ENCODE data around the gene NARS2. TPM values are rescaled to one million over a fixed set of nuclear protein-coding genes. Genes with fewer than 3 reads are reported as not detected.

Gene NARS2
- total and polyA plus RNA-seq, 9 of the 15 experiments (the other 6 are each of a cell fraction or from before 2014, with no cell fraction given) = 26.8 to 48.0 (median 34.2) TPM

DNA sequence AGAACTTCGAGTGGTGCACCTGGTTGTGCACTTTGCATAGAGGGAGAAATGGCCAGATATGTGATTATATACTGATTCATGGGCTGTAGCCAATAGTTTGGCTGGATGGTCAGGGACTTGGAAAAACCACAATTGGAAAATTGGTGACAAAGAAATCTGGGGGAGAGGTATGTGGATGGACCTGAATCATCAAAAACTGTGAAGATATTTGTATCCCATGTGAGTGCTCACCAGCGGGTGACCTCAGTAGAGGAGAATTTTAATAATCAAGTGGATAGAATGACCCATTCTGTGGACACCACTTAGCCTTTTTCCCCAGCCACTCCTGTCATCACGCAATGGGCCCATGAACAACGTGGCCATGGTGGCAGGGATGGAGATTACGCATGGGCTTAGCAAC is 48.0 kb upstream of the NARS2 start:
- no peaks in the 10 kb centered on the region for H3K9me1 ChIP-seq (ENCODE audit: control insufficient read depth, insufficient read depth, low read length)
- no peaks in the 10 kb centered on the region for H3K9me3 ChIP-seq (replicated peaks; ENCODE audit: control insufficient read depth, insufficient read depth, low read depth, low read length)
- FAIRE-seq (no peak), DNase-seq (ENCODE audit: extremely low read depth in 1 of 4, low spot score in 3 of 4) (no peak), ATAC-seq (no peak)
- no peak overlapping the region for H3K9ac ChIP-seq (ENCODE audit: insufficient read depth in 1 of 2, low read depth in 2 of 2, low read length in 2 of 2)
- 0% methylated on average over 5 of the region's 5 CpGs for WGBS (ENCODE audit: insufficient coverage, low coverage, missing lambda C conversion rate)
- TF ChIP-seq HIVEP1 (CRISPR knock-in tag; IDR thresholded peaks at IDR 0.05) (no peak), ZBED1 (IDR thresholded peaks at IDR 0.05) (no peak), TAF1 (IDR thresholded peaks at IDR 0.05; ENCODE audit: control insufficient read depth, extremely low read depth, insufficient read depth, low read length, severe bottlenecking) (no peak), HDAC1 (IDR thresholded peaks at IDR 0.05) (no peak), AFF1 (IDR thresholded peaks at IDR 0.05; ENCODE audit: low read depth in 1 of 2, partially characterized antibody in 2 of 2) (no peak), ATF1 (CRISPR knock-in tag; IDR thresholded peaks at IDR 0.05) (no peak), ATF1 (tag; IDR thresholded peaks at IDR 0.05) (no peak), SNAPC5 (CRISPR knock-in tag; IDR thresholded peaks at IDR 0.05) (no peak), ZNF75A (CRISPR knock-in tag; IDR thresholded peaks at IDR 0.05) (no peak)
- H4K20me1 ChIP-seq (replicated peaks; ENCODE audit: control insufficient read depth, insufficient read depth, low read length) = no peaks in the 10 kb centered on the region
- H3K79me2 ChIP-seq (ENCODE audit: control insufficient read depth, insufficient read depth, low read length) = no peaks in the 10 kb centered on the region
- CTCF ChIA-PET (ENCODE audit: low intra/inter-chr PET ratio) = no interaction called here
- no peak overlapping the region for H3K27ac ChIP-seq (ENCODE audit: extremely low read depth, low read depth, low read length)
- no peak overlapping the region for H3K4me3 ChIP-seq
- in situ Hi-C loops (cut with MboI) (no loop called here), intact Hi-C loops (cut with micrococcal nuclease) (no loop called here)
- no peak overlapping the region for H2AFZ ChIP-seq (ENCODE audit: low read depth, low read length)
- H3K36me3 ChIP-seq (ENCODE audit: control insufficient read depth, insufficient read depth, low read length) = no peaks in the 10 kb centered on the region
- POLR2A ChIA-PET = no interaction called here
- no peaks in the 10 kb centered on the region; a peak in 2 of 5 replicates for H3K27me3 ChIP-seq (ENCODE audit: control insufficient read depth in 2 of 2, insufficient read depth in 2 of 2, low read length in 2 of 2)
- no peak overlapping the region for H3K4me2 ChIP-seq (ENCODE audit: insufficient read depth, low read length)
- no TSS peak for BruUV-seq (replicated peaks)
- no peaks in the 10 kb centered on the region for H3K4me1 ChIP-seq (replicated peaks in 1 of 2; ENCODE audit: control insufficient read depth in 2 of 2, insufficient read depth in 2 of 2, low read length in 2 of 2)

All from K562 (cell line).